Fibroblast of skin of scalp (primary cell): ENCODE data around the gene CTNNA1.

Source experiments
- DNase-seq: peaks from one replicate; pipeline ENCODE4 v3.0.0-alpha.2; 2013

Gene CTNNA1

DNA sequence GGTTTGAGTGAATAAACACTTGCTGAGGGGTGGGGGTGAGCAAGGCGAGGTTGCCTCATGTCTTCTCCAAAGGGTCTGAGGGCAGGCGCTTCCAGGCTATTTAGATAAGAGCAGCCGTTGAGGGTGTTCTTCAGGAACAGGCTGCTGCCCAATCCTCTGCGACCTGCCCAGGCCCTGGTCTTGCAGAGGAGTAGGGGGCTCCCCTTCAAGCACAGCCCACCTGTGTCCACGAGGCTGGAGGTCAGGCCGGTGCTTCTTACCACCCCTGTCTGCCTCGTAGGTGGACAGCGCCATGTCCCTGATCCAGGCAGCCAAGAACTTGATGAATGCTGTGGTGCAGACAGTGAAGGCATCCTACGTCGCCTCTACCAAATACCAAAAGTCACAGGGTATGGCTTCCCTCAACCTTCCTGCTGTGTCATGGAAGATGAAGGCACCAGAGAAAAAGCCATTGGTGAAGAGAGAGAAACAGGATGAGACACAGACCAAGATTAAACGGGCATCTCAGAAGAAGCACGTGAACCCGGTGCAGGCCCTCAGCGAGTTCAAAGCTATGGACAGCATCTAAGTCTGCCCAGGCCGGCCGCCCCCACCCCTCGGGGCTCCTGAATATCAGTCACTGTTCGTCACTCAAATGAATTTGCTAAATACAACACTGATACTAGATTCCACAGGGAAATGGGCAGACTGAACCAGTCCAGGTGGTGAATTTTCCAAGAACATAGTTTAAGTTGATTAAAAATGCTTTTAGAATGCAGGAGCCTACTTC lies 180.5 kb downstream of the CTNNA1 start:
- no peak for DNase-seq

DNA sequence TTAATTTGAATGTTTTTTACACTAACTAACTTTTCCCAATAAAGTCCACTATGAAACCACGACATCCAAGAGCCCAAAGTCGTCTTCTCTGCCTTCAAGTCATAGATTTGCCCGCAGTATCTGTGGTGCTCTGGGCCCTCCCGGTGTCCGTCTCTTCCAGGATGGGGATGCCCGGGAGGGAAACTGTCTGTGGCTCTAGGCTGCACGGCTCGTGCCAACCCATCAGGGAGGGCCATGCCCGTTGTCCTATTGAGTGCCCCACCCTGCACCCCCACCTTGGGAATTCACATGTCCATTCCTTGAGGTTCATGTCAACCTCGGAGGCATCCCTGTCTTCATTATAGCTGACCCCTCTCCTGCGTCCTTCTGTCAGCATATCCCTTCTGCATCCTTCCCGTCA lies 181.7 kb downstream of the CTNNA1 start:
- no peak for DNase-seq

DNA sequence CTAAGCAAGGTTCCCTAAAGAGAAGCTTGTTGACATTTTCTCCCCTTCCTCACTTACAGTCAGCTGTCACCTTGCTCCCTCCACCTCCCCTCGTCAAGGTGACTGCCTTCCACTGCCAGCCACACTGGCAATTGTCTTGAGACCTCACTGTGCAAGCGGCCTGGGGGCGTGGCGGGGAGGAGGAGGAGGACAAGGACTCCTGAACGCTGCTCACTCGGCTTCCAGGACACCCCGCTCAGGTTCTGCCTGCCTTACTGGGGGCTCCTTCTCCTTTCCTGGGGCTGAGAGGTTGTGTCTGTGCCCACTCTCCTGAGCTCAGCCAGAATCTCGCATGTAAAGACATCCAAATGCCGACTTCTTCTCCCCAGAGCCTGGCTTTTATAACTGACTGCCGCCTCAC lies 182.2 kb downstream of the CTNNA1 start:
- DNase-seq, result no peak

DNA sequence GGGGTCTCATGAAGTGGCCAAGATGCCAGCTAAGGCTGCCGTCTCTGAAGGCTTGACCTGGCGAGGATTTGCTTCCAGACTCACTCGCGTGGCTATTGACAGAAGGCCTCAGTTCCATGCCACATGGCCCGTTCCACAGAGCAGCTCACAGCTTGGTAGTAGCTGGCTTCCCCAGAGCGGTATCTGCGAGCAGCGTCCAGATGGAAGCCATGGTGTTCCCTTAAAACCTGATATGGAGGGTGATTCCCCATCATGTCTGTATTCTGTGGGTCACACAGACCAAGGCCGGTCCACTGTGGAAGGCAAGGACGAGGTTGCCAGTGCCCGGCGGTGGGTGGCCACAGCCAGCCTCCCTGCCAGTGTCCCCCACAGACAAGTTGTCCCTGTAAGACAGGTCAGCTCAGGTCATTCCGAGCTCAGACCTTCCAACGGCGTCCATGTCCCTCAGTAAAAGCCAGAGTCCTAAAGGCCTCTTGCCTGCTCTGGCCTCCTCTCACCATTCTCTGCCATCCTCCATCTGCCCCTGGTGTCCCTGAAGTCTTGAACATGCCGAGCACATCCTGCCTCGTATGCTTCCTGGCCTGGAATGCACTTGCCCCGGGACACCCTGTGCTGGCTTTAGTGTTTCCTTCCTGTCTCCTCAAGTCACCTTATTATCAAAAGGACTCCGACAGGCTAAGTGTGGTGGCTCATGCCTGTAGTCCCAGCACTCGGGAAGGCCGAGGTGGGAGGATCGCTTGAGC lies 183.2 kb downstream of the CTNNA1 start:
- DNase-seq, result no peak

DNA sequence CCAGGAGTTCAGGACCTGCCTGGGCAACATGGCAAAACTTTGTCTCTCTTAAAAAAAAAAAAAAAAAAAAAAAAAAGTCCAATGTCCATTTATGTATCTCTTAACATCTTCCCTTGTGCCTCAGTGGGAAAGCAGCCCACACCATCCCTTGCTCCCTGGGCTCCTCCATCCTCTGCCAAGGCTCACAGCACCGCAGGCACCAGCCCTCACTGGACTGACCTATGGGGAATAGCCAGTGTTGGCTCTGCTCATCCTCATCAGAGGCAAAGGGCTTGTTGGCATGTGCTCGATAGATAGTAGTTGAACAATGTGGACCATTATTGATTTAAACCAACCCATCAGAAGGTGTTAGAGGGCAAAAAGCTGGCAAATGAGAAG lies 183.7 kb downstream of the CTNNA1 start:
- DNase-seq, result no peak

DNA sequence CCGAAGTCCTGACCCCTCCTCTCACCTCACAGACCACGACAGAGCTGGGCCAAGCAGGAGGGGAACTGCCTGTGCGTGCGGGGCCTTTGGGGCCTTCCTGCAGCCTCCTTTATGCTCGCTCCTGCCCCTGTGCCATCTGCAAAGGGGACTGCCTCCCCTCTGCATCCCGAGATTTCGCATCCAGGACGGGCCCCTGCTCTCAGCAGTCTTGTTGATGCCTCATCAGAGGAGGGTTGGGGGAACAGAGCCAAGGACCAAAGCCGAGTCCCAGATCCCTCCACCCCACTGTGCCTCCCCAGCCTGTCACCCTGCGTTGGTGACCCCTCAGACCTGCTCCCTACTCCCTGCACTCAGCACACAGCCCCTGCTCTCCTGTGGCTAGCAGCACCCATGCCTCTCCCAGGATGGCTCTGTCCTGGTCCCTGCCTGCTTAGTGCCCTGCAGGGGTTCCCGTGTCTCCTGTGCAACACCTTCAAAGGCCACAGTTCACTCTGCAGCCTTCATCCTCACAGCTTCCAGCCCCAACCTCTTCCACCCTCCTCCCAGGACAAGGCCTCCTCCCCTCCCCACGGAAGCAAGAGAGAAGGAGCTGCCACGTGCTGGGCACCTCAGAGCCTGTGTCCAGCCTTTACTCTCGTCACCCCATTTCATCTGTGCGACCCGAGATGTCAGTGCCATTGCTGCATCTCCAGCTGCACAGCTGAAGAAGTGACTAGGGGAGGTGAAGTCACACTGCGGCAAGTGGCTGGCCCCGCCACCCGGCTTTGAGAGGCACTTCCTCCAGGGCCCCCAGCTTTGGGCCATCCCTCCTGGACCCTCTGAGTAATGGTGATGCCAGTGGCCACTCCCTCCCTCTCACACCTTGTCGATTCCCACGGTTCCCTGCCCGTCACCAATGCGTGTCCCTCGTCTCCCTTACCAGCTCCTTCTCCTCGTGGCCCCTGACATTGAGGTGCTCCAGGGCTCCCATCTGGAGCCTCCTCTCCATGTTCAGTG lies 184.5 kb downstream of the CTNNA1 start:
- no peak for DNase-seq

DNA sequence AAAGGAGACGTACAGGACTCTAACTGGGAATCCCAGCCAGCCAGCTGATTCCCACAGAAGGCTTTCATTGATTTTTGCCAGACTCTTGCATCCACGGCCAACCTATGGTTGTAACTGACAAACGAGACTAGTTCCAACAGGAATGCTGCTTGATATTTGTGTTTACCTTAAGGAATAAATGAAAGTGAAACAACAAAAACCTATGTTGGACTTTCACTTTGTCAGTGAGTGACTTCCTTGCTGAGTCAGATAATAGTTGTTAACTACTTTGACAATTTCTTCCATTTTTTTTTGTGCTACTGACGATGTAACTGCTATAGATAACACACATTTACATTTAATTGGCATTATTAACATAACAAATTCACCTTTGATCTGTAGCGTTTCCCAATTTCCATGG lies 185.3 kb downstream of the CTNNA1 start:
- no peak for DNase-seq

DNA sequence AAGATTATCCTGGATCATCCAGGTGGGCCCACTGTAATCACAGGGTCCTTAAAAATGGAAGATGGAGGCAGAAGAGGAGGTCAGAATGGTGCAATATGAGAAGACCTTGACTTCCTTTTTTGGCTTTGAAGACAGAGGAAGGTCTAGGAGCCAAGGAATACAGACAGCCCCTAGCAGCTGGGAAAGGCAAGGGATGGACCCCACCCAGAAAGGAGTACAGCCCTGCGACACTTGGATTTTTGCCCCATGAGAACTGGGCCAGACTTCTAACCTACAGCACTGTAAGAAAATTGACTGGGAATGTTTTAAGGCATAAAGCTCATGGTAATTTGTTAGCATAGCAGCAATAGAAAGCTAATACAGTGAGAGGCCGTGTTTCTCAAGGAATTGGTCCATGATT lies 188.8 kb downstream of the CTNNA1 start:
- DNase-seq, result no peak

DNA sequence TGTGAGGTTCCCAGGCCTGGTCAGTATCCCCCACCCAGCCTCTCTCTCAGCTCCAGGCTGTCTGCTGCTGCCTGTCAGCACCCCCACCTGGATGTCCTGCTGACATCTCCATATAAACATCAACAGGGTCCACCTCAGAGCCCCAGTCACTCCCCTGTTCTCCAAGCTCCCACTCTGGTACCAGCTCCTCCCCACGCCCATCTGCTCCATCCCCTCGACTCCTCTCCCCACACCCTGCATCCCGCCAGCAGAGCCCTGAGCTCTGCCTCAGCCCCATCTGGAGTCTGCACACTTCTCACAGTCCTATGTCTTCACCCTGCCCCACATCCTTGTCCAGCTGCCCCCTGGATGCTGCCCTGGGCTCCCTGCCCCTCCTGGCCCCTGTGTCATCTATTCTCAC lies 189.6 kb downstream of the CTNNA1 start:
- no peak for DNase-seq

DNA sequence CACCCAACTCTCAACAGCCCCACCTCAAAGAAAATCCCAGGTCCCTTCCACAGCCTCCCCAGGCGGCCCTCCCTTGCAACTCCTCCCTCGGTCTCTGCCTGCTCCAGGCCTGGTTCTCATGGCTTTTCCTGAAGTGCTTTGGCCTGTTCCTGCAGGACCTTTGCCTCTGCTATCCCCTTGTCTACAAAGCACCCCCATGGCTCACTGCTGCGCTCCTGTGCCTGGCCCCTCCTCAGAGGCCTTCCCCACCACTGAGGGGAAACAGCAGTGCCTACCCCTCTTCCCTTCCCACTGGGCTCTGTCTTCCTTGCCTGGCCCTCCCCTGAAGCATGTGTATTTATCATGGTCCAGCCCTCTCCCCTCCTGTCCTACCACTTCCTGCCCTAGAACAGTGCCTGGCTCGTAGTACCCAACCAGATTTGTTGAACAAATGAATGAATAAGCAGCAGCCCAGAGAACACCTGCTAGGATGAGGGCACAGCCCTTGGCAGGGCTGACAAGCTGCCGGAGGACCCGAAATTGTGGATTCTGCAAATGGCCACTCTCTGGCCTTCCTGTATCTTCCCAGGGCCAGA lies 190.5 kb downstream of the CTNNA1 start:
- DNase-seq, result no peak

DNA sequence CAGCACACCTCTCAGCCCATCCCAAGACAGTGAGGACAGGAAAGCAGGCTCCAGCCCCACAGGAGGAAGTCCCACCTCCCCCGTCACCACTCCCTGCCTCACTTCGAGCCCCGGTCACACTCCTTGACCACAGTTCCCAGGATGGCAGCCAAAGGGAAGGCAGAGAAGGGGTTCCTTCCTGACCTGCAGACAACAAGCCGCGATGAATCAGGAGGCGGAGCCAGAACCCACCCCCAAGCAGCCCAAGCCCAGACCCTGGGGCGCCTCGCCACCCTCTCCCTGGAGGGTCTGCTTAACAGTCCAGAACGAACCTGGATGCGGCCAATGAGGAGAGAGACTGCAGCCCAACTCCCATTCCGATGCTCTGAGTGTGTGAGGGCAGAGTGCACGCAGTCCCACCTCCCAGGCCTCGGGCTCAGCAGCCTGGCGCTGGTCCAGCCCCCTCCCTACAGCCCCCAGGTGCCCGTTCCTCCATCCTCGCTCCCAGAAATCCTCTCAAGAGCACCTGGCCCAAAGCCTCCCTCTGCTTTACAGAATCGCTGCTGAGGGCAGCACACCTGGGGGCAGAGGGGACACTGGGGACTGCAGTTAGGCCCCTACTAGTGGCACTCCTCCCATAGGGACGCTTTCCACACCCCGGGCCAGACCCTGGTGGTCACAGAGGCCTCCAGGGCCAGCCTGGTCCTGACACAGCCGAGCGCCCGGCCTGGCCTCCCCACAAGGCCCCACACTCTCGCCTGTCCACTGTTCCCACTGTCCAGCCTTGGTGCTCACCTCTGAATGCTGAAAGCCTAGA lies 191.5 kb downstream of the CTNNA1 start:
- no peak for DNase-seq

DNA sequence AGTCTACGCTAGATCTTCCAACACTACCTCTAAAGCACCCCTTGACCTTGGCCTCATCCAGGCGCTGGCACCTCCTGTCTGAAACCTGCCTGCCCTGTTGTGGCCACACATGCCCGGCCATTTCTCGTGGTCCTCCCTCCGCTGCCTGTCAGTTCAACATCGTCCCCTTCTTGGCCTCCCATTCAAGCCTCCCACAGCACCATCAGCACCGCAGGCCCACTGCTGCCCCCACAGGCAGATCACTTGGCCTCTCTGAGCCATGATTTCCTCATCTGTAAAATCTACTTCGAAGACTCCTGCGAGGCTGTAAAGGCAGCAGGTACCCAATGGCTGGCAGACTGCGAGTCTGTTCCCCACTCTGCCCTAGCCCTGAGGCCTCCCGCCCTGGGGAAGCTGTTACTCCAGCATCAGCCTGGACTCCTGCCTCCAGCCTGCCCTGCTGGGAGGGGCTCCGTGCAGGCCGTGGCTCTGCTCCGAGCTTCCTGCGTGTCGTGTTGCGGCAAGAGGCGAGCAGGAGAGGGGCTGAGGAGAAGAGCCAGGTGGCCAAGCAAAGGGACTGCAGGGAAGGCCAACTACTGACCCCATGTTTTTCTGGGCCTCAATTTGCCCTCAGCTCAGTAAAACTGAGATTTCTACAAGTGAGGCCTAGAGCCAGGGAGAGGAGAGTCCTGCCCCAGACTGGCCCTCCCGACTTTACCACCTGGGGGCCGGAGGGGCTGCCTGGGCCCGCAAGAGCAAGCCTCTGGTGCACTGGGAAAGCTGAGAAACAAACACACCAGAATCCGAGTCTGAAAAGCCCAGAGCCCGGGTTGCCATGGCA lies 192.4 kb downstream of the CTNNA1 start:
- no peak for DNase-seq

DNA sequence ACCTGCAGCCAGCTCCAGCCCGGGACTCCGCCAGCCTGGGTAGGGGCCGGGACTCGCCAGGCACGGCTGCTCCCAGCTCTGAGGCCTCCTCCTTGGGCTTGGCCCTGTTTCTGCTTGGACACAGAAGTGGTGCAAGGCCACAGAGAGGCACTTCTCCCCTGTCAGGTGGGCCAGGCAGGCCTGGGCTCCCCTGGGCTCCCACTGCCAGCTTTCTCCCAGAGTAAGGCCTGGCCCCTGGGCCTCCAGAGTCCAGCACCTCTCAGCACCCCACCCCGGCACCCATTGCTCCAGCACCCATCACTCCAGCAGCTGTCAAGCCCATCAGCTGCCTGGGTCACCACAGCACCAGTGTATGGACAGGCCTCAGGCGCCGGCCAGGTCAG lies 193.0 kb downstream of the CTNNA1 start:
- DNase-seq, result no peak

DNA sequence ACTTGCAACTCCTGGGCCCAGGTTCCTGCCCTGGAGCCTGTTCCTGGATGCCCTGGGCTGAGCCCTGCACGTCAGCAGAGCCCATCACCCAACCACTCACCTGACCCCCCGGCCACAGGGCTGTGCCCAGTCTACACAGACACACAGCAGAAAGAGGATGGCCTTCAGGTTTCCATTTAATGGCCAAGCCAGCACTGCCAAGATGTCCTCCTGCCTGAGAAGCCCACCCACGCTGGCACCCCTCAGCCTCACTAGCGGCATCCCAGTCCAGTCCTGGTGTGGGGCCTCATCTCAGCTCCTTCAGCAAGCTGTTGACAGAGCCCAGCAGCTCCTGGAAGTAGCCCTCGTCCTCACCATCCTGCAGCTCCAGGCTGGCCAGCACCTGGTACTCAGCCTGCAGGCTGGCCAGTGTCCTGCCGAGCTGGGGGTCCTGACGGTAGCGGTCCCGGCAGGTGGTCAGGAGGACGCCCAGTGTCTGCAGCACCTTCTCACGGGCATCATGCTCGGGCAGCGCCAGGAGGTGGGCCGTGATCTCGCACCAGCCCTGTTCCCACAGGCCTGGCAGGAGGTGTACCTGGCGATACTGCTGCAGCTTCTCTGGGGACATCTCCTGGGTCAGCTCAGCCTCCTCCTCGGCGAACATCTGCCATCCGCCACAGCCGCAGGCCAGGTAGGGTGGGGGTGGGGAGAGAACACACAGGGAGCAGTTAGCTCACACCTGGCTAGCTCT lies 193.8 kb downstream of the CTNNA1 start:
- DNase-seq, result no peak

DNA sequence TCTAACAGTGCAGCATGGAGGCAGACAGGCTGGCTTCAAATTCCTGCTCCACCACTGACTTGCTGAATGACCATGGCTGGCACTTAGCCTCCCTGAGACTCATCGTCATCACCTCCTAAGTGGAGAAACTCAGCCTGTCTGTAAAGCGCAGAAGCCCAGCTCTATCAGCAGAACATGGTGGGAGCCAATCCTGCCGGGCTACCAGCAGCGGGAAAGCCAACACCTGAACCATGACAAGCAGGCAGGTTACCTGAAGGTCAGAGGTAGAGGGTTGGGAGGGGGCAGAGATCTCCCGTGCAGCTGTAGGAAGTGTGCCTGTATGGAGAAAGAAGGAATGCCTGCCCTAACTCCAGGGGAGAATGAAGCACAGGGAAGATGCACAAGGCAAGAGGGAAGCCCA lies 194.6 kb downstream of the CTNNA1 start:
- no peak for DNase-seq

DNA sequence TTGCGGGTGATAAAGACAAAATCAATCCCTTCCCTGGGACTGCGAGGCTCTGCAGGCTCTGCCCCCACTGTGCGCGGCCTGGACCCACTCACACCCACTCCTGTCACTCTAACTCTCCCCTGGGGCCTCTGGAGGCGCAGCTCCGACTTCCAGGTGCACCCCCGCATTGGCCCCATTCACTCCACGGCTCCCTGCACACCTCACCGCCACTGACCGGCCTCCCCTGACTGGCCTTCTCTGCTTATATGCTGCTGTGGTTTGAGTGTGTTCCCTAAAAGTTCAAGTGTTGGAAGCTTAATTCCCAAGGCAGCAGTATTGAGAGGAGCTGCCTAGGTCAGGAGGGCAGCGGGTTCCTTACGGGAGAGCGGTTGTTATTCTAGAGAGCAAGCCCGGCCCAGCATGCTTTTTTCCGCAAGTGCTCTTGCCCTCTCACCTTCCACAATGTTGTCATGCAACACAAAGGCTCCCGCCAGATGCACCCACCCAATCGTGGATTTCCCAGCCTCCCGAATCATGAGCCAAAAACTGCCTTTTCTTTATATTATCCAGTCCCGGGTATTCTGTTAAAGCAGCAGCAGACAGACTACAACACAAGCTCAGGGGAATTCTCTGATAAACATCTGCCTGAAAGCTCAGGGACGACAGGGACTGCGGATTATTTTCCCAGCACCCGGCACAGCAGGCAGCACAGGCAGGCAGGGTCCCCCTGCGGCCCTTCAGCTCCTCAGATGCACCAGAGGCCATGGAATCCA lies 195.4 kb downstream of the CTNNA1 start:
- no peak for DNase-seq

DNA sequence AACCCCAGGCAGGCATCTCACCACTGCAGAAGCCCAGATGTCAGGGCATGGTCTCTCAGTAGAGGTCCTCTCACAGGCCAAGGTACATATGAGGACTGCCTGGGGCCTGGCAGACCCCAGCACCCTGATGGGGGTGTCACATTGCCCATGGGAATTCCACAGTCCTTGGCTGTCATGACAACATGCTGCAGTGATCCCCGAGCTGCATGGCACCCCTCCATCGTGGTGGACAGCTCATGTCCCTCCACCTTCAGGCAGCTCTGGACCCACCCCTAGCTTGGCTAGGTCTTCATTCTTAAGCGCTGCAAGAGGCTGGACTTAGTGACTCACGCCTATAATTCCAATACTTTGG lies 196.0 kb downstream of the CTNNA1 start:
- DNase-seq, result no peak

DNA sequence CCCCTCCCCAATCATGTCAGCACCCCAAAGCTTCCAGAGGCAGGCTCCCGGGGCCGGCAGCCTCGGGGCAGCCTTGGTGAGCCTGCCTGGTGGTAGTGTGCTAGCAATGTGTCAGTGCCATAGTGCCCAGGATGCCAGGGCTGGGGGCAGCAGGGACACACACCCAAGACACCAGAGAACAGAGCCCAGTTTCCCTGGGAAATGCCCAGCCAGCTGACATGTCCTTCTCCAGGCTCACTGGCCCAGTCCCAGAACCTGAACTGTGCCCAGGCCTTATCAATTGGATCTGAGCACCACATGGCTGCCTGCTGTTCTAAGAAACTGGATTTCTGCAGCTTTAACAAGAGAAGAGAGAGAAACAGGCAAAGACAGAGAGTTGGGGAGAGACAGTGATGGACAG lies 196.8 kb downstream of the CTNNA1 start:
- no peak for DNase-seq

DNA sequence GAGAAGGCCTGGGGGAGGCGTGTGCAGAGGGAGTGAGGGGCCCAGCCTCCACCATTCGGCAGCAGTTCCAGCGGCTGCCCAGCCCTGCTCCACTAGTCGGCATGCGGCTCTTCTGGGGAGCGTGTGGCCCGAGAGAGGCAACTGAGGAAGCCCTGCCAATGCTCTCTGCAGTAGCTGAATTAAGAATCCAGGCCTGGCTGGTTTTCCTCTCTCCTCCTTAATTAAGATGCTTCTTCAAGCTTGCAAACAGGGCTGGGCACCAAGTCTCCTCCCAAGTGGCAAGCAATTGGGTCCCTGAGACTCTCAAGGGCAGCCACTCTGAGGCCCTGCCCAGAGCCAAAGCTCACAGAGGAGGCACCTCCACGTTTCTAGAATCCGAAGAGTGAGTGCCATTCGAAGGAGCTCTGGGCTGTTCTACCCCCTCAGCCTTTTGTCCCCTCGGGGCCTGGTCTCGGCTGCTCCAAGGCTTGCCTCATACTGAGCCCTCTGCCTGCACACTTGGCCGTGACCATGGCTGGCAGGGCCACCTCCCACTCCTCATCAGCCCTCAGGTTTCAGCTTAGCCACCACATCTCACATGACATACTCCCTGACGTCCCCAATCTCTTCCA lies 197.3 kb downstream of the CTNNA1 start:
- no peak for DNase-seq
